Activated CD4-positive, alpha-beta T cell treated with anti-CD3 and anti-CD28 coated beads, Interleukin-2, Interleukin-6, amounts not matched to agents 100 ng/mL and 50 ng/mL, durations not matched to agents 16 hours and 8 hours (primary cell): ENCODE measurements around the gene OR6C75.
"Not testable (repeated sequence)": the region's sequence is repeated elsewhere in the genome, so short reads cannot be mapped to it uniquely, and the experiment has no call there.

Source experiments
- DNase-seq: peaks from one replicate; pipeline ENCODE4 v3.0.0-alpha.2; 2020

Gene OR6C75

DNA sequence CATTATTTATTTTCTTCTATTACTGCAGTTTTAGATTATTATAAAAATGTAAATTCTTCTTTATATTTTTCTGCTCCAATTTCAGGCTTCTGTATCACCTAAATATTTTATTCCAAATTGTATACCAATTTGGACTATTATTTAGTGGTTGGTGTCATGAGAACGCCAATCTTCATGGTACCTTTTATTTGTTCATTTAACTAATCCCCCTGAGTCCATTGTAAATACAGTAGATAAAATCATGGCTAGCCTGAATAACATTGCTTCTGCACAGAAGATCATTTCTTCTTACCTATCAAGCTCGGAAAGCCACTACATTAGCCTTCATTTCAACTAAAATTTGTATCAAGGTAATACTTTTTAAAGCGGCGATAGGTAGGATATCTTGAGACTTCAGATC, at the start of gene OR6C75:
TSS of gene OR6C75 (plus strand) at position 301 of the 400 bp plus-strand sequence. CDS start 2,136 bp downstream, outside the sequence.
- no peak for DNase-seq

GRCh38 chr12:55314043-55314442, 48.7 kb upstream of the OR6C75 start, which contains the start of gene OR6C1:
OR6C1 (plus strand) TSS chr12:55314343; CDS start chr12:55320600, 6,257 bp downstream.
- no peak for DNase-seq

- DNase-seq, result no peak
Observed at GRCh38 chr12:55320201-55320600, 42.6 kb upstream of the OR6C75 start.

- not testable (repeated sequence) for DNase-seq
Observed at GRCh38 chr12:55325801-55326200, 37.0 kb upstream of the OR6C75 start.

DNA sequence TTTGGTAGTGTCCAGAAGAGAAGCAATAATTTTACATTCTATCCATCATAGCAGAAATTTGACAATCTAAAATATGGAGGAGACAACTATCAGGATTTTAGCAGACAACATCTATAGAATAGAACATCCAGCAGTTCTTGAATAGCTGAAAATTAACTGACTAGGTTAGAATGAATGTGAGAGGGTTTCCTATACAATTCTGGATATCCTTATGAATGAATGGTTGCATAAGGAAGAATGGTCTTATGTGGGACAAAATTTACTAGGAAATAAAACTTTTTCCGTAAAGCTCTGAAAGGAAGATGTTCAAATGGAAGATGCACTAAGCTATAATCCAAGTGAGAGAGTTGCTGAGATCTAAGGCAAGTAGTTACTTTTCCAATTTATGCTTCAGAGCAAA, 32.3 kb upstream of the OR6C75 start, which contains the start of gene OR6C3:
TSS of gene OR6C3 (plus strand) at position 301 of the 400 bp plus-strand sequence. CDS start 955 bp downstream, outside the sequence.
- no peak for DNase-seq

- DNase-seq, result no peak
Observed at GRCh38 chr12:55336002-55336401, 26.8 kb upstream of the OR6C75 start.

DNA sequence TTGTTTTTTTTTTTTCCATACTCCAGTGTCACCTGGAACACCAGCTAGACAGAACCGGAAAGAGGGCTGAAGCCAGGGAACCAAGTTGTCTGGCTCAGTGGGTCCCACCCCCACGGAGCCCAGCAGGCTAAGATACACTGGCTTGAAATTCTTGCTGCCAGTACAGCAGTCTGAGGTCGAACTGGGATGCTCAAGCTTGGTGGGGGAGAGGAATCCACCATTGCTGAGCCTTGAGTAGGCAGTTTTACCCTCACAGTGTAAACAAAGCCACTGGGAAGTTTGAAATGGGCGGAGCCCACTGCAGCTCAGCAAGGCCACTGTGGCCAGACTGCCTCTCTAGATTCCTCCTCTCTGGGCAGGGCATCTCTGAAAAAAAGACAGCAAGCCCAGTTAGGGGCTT, 7.4 kb upstream of the OR6C75 start:
- DNase-seq, result not testable (repeated sequence)

GRCh38 chr12:55365086-55365485, 2.3 kb downstream of the OR6C75 start:
- DNase-seq, result no peak

DNA sequence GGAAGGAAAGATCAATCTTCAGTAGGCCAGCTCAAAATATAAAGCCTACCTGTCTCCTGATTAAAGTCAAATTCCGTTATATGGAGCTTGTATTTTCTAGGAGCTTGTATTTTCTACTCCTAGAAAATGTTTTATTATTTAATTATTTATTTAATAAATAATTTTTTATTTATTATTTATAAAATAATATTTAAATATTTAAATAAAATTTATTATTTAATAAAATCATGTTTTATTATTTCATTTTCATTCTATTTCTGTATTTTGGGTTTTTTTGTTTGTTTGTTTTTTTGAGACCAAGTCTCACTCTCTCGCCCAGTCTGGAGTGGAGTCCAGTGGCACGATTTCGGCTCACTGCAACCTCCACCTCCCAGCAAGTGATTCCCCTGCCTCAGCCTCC, 9.7 kb downstream of the OR6C75 start:
- DNase-seq, result no peak

GRCh38 chr12:55385891-55386290, 23.1 kb downstream of the OR6C75 start:
- no peak for DNase-seq

GRCh38 chr12:55392032-55392795, 29.4 kb downstream of the OR6C75 start:
- no peak for DNase-seq

DNA sequence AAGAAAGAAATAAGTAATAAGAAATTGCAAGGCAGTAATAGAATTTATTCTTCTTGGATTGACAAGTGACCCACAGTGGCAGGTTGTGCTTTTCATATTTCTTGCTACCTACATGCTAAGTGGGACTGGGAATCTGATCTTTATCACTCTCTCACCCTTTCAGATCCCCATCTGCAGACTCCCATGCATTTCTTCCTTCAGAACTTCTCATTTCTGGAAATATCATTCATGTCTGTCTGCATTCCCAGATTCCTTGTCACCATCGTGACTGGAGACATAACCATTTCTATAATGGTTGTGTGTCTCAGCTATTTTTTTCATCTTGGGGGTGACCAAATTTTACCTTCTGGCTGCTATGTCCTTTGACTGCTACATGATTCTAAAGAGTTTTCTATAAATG, 33.6 kb downstream of the OR6C75 start:
- DNase-seq, result no peak

- DNase-seq, result no peak
Observed at GRCh38 chr12:55400229-55400628, 37.5 kb downstream of the OR6C75 start, which contains the start of gene OR6C65. OR6C65 (plus strand) TSS chr12:55400529; CDS start chr12:55400529, 0 bp downstream.

- DNase-seq, result no peak
Observed at GRCh38 chr12:55407866-55408265, 45.1 kb downstream of the OR6C75 start.

DNA sequence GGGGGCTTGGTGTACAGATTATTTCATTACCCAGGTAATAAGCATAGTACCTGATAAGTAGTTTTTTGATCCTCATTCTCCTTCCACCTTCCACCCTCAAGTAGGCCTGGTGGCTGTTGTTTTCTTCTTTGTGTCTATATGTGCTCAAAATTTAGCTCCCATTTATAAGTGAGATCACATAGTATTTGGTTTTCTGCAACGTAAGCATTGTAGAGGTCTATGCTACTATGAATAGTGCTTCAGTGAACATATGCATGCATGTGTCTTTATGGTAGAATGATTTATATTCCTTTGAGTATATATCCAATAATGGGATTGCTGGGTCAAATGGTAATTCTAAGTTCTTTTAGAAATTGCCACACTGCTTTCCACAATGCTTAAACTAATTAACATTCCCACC, 46.4 kb downstream of the OR6C75 start:
- not testable (repeated sequence) for DNase-seq

GRCh38 chr12:55412138-55412537, 49.4 kb downstream of the OR6C75 start:
- DNase-seq, result not testable (repeated sequence)

DNA sequence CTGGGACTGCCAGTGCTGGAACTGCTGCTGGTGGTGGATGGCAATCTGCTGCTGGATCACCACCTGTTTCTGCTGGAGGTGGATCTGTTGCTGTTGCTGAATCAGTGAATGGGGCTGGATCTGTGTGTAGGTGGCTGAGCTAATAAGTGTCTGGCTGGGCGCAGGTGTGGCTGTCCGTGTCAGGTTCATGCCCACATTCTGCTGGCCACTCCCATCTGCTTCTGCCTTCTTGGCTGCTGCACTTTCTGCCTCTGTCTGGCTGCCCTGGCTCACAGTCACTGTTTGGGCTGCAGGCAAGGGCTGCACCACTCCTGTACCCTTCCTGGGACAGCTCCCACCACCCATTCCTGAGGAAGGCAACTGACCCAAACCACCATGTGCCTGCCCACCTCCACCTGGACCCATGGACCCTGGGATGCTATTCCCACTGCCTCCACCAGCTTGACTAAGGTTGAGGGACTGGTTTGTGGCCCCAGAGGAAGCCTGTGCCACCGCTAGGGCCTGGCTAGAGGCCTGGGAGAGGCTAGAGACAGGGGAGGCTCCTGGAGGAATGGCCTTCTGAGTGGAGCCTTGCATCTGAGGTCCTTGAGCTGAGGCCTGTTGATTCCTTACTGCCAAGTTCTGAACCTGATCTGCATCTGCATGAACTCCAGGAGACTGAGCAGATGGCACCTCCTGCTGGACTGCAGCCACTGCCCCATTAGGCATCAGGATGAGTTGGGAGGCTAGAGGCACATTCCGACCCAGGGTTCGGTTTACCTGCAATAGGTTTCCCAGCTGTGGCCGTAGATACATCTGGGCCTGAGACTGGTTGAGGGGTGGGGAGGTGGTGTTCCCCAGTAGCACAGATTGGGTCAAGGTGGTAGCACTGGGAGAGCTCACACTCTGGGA, 51.0 kb downstream of the OR6C75 start:
- not testable (repeated sequence) for DNase-seq

- not testable (repeated sequence) for DNase-seq
Observed at GRCh38 chr12:55414396-55414823, 51.6 kb downstream of the OR6C75 start.

- DNase-seq, result not testable (repeated sequence)
Observed at GRCh38 chr12:55414889-55415288, 52.1 kb downstream of the OR6C75 start.

DNA sequence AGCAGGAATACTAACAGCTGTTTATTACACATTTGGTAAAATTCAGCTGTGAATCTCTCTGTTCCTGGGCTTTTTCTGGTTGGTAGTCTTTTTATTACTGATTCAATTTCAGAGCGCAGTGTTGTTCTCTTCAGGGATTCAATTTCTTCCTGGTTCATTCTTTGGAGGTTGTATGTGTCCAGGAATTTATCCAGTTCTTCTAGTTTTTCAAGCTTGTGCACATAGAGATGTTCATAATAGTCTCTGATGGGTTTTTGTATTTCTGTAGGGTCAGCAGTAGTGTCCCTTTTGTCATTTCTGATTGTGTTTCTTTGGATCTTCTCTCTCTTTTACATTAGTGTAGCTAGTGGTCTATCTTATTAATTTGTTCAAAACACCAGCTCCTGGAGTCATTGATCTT, 54.2 kb downstream of the OR6C75 start:
- DNase-seq, result no peak
